Activated gamma-delta T cell treated with Interleukin-2 at 50 U/mL for 16 hours (primary cell): ENCODE results near the gene COA1.
"Not testable (repeated sequence)": the region's sequence is repeated elsewhere in the genome, so short reads cannot be mapped to it uniquely, and the experiment has no call there.

Source experiments
- DNase-seq: peaks from one replicate; pipeline ENCODE4 v3.0.0-alpha.2; 2020

COA1 gene

GRCh38 chr7:43725251-43725650 is 4.1 kb downstream of the COA1 start:
- DNase-seq, result no peak

GRCh38 chr7:43723007-43723341 is 6.3 kb downstream of the COA1 start:
- DNase-seq, result no peak

GRCh38 chr7:43721193-43721806 is 8.0 kb downstream of the COA1 start:
- DNase-seq, result no peak

- DNase-seq, result no peak
Measured at GRCh38 chr7:43716598-43716997, 12.7 kb downstream of the COA1 start.

DNA sequence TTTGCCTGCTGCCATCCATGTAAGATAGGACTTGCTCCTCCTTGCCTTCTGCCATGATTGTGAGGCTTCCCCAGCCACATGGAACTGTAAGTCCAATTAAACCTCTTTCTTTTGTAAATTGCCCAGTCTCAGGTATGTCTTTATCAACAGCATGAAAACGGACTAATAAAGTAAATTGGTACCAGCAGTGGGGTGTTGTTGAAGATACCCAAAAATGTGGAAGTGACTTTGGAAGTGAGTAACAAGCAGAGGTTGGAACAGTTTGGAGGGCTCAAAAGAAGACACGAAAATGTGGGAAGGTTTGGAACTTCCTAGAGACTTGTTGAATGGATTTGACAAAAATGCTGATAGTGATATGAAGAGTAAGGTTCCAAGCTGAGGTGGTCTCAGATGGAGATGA is 13.4 kb downstream of the COA1 start:
- DNase-seq, result not testable (repeated sequence)

DNA sequence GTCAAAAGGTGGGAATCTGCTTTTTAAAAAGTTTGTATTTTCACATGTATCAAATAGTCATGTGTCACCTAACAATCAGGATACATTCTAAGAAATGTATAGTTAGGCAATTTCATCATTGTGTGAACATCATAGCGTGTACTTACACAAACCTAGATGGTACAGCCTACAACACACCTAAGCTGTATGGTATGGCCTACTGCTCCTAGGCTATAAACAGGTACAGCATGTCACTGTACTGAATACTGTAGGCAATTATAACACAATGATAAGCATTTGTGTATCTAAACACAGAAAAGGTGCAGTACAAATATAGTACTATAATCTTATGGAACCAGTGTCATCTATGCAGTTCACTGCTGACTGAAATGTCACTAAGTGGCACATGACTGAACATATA is 17.8 kb downstream of the COA1 start:
- no peak for DNase-seq

GRCh38 chr7:43708055-43708454 is 21.3 kb downstream of the COA1 start:
- not testable (repeated sequence) for DNase-seq

GRCh38 chr7:43703573-43703972 is 25.8 kb downstream of the COA1 start:
- DNase-seq, result no peak

GRCh38 chr7:43702974-43703373 is 26.3 kb downstream of the COA1 start:
- DNase-seq, result no peak

GRCh38 chr7:43701929-43702328 is 27.4 kb downstream of the COA1 start:
- no peak for DNase-seq

DNA sequence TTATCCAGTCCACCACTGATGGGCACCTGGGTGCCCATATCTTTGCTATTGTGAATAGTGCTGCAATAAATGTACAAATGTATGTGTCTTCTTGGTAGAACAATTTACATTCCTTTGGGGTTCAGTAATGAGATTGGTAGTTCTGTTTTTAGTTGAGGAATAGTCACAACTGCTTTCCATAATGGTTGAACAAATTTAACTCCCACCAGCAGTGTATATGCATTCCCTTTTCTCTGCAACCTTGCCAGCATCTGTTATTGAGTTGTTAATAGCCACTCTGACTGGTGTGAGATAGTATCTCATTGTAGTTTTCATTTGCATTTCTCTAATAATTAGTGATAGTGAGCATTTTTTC is 27.8 kb downstream of the COA1 start:
- DNase-seq, result no peak

DNA sequence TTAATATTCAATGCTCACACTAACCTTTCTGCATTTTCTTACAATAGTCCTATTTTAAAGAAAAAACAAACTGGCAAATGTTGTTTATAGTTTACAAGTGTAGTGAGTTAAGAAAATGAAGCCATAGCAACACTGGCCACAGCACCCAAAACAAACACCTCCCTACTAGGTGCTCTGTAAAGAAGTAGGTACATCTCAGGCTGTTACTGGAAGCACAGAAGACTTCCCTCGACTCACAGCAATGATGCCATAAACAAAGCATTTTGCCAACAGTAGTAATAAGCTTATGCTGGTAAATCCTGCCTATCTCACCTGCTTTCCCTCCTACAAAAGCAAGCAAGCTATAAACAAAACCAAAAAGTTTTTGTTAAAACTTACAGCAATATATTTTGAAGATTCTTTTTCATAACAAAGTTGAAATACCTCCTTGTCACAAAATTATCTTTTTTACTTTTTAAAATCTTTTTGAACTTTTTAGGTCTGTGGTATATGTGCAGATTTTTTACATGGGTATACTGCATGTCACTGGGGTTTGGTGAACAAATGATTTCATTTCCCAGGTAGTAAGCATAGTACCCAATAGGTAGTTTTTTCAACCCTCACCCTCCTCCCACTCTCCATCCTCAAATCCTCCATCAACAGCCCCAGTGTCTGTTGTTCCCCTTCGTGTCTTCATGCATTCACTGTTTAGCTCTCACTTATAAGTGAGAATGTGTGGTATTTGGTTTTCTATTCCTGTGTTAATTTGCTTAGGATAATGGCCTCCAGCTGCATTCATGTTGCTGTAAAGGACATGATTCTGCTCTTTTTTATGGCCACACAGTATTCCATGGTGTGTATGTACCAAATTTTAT is 28.4 kb downstream of the COA1 start:
- no peak for DNase-seq

GRCh38 chr7:43700059-43700501 is 29.2 kb downstream of the COA1 start:
- DNase-seq, result no peak

GRCh38 chr7:43698460-43699255 is 30.7 kb downstream of the COA1 start:
- no peak for DNase-seq

DNA sequence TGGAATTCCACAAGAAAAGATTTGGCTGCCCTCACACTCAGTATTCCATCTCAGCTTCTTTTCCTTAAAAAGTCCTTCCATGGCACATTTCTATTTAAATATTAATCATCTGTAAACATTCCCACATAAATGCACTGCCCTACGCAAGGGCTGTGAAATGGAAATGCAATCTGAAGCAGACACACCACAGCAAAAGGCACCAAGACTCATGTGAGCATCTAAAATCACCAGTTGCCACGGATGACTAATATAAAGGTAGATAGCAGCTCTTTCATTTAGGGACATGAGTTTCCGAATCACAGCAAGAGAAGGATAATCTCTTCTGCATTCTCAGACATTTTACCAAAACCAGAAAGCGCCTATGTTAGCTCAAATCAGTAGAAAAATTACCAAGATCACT is 31.6 kb downstream of the COA1 start:
- no peak for DNase-seq

DNA sequence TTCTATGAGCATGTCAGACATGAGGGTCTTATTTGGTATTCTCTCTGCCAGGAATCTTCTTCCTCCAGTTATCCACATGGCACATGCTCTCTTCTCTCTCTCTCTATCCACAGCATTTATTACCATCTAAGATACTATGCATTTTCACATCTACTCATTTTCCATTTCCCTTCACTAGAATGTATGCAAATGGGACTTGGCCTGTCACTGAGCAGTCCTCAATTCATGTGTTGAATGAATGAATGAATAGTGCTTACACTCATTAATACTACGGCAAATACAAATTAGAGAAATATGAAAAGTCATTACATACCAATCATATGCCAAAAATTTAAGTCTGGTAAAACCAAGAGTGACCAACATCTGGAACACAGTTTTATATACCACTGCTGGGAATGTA is 34.0 kb downstream of the COA1 start:
- DNase-seq, result no peak

GRCh38 chr7:43694399-43694748 is 34.9 kb downstream of the COA1 start:
- no peak for DNase-seq

DNA sequence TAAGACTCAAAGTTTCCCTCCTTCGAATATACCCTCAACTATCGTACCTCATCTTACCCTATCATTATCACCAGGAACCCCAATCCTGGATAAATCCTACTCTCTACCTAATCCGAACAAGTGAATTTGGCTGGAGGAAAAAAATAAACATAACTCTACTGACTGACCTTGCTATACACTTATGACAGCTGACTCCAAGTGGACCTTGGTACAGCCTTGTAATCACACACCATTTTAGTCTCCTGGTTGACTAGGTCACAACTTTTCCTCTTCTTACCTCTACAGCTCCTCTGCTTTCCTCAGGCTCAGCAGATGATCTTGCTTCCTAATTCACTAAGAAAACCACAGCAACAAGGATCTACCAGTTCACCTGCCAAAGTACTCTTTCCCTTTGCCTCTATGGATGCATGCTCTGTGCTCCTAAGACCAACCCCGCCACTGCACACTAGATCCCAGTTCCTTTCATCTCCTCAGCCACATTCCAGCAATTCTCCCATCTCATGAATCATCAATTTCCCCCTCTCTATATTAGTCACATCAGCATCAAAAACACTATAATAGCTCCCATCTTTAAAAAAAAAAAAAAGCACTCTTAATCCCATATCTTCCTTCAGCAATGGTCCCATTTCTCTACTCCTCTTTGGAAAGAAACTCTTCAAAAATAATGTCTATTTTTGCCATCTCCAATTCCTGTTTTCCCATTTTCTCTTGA is 35.5 kb downstream of the COA1 start:
- DNase-seq, result no peak

- no peak for DNase-seq
Measured at GRCh38 chr7:43692582-43693373, 36.5 kb downstream of the COA1 start.

DNA sequence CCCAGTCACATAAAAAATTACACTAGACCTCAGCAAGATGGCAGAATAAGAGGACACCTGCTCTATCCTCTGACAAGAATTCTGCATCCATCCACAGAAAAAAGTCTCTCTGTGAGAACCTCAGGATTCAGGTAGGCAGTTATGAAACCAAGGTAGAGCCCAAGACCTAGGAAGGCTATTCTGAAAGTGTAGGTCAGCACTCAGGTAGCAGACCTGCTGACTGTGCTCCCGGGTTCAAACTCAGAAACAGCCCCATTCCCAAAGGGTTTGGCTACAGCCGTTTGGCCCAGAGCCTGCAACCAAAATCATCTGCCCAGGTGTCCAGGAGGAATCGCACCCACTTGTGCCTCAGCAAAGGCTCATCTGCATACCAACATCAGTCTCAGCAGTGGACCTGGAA is 37.7 kb downstream of the COA1 start:
- DNase-seq, result no peak

GRCh38 chr7:43689115-43689514 is 40.2 kb downstream of the COA1 start:
- DNase-seq, result no peak

GRCh38 chr7:43687866-43688265 is 41.5 kb downstream of the COA1 start:
- not testable (repeated sequence) for DNase-seq

- DNase-seq, result no peak
Measured at GRCh38 chr7:43686991-43687390, 42.3 kb downstream of the COA1 start.
